SH-SY5Y (cell line): Measurements from ENCODE around the gene WNT7A.

Source experiments
- GATA2 ChIP-seq: IDR thresholded peaks from 2 replicates; pipeline ENCODE4 v1.6.1; 2011; ENCODE audit warnings: mild to moderate bottlenecking, low read depth, low read length
- GATA3 ChIP-seq: IDR thresholded peaks from 2 replicates; pipeline ENCODE4 v1.6.1; 2011; ENCODE audit warnings: low read depth, mild to moderate bottlenecking, low read length, moderate library complexity

GRCh38 chr3:13768453-13768852 lies 111.4 kb downstream of the WNT7A start:
- TF ChIP-seq GATA2 (no peak), GATA3 (no peak)
